ENCODE data around the gene MYL10.

MYL10 gene

DNA sequence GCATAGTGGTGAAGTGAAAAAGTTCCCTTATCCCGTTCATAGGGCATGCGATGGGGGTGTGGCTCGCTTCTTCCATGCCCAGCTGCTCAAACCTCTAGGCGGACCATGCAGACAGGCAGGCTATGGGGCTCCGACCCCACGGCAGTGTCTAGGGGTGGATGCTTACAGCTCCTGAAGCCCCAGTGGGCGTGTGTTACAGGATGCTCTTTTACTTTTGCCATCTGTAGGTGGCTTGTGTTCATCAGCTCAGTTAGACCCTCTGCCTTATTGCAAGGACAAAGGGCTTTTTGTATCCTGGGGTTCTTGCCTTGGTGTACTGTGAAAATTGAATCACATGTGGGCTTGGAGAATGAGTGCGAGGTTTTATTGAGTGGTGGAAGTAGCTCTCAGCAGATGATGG is at the start of gene MYL10:
Gene MYL10 (minus strand): TSS at position 126 of the 400 bp plus-strand sequence. CDS start 178 bp downstream, outside the sequence.
- no peak for DNase-seq

DNA sequence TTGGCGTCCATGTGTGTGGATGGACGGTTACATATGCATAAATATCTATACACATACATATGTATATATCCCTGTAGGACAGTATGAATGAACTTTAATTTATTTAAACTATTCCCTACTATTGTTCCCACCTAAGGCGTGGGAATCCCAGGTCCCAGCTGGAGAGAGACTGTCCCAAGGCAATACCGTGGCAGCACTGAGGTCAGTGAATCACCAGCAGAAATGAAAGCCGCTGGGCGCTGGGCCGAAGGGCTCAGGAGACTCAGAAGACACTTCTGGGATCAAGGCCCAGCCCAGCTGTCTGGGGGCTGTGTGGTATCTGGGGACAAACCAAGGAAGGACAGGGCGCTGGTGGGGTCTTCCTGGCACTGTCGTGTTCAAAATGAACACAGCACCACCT is 49.6 kb upstream of the MYL10 start:
- DNase-seq: no peak

DNA sequence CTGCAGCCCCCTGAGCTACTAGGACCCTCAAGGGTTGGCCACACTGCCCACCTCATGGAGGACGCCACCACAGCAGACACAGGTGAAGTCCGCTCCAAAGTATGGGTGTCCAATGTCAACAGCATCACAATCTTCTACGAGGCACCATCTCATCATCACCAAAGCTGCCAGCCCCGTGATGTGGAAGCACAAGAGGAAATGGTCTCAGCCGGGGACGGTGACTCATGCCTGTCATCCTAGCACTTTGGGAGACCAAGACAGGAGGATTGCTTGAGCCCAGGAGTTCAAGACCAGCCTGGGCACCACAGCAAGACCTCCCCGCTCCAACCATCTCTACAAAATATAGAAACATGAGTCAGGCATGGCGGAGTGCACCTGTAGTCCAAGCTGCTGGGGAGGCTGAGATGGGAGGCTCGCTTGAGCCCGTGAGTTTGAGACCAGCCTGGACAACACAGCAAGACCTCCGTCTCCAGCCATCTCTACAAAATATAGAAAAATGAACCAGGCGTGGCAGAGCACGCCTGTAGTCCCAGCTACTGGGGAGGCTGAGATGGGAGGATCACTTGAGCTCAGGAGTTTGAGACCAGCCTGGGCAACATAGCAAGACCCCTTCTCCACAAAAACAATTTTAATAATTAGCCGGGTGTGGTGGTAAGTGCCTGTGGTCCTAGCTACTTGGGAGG is 48.8 kb upstream of the MYL10 start:
- no peak for DNase-seq

DNA sequence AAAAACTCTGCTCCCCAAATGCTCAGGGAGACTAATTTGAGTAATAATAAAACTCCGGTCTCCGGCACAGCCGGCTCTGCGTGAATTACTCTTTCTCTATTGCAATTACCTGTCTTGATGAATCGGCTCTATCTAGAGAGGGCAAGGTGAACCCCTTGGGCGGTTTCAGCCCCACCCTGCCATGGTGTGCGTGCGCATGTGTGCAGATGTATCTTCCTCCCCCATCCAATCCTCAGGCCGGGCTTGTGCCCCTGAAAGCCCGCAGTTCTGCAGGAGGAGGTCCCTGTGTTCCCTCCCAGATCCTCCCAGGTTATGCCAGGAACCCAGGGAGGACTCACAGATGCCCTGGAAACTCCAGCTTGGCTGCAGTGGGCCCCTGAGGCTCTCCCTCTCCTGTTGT is 48.3 kb upstream of the MYL10 start:
- no peak for DNase-seq

DNA sequence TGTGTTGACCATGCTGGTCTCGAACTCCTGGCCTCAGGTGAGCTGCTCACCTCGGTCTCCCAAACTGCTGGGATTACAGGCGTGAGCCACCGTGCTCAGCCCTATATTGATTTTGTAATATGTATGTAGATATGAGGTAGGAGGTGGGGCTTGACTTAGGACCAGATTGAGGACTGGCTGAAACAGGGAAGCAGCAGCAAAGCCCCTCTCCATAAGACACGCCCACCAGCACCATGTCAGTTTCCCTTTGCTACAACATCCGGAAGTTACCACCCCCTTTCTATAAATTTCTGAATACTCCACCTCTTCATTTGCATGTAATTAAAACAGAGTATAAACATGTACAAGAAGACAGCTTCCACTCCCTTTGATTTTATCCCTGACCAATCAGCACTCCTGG is 47.9 kb upstream of the MYL10 start:
- no peak for DNase-seq

DNA sequence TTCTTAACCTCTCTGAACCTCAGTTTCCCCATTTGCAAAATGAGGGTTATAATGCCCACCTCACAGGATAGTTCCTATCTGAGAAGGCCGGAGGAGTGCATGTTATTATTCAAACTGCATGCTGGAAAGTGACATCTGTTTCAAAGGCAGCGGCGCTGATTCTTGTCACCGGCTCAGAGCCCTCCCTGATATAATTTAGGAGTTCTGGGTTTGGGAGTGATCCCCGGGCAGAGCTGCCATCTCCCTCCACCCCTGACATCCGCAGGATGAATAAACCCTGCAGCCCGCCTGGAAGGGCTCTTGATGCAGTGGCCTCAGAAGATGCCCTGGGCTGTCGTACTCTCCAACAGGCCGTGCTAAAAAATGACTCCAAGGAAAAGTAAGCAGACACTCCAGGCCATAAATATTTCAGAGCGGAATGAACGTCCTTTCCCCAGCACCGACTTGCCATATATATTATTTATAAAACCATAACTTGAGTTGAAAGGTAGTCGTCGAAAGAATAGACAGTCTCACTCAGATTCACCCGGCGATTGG is 47.0 kb upstream of the MYL10 start:
- no peak for DNase-seq

DNA sequence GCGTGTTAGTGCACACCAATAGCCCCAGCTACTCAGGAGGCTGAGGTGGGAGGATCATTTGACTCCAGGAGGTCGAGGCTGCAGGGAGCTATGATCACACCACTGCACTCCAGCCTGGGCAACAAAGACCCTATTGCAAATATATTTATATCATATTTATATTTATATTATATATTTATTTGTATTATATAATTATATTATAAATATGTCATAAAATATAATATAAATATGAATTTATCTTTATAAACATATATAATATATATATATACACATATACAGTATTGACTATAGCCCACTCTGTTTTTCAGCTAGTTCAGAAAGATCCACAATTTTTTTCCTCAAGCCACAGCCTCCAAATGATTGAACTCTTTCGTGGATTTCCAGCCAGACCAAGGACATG is 45.3 kb upstream of the MYL10 start:
- no peak for DNase-seq

DNA sequence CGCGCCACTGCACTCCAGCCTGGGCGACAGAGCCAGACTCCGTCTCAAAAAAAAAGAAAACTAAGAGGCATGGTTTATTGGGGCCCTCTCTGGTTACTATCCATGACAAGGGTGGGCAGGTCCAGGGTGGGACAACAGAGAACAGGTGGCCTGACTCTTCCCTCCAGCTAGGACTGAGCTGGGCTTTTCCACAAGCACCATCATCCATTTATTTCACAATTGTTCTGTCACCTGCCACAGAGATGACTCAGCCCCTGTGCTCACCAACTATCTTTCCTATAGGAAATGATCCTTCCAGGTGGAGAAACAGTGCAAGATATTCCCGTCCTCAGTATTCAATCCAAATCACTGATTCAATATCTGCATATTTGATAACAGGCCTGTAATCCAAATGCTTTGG is 44.9 kb upstream of the MYL10 start:
- no peak for DNase-seq

DNA sequence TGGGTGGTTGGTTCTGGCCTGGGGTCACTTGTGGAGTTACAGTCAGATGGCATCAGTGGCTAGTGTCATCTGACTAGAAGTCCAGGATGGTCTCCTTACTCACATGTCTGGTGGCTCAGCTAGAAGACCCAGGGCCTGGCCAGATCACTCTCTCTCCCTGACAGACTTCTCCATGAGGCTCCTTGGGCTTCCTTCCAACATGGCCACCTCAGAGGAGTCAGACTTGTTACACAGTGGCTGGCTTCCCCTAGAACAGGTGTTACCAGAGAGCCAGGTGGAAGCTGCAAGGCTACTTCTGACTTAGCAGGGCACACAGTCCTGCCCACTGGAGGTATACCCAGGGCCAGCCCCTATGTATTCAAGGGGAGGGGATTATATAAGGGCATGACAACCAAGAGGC is 44.2 kb upstream of the MYL10 start:
- DNase-seq: no peak

DNA sequence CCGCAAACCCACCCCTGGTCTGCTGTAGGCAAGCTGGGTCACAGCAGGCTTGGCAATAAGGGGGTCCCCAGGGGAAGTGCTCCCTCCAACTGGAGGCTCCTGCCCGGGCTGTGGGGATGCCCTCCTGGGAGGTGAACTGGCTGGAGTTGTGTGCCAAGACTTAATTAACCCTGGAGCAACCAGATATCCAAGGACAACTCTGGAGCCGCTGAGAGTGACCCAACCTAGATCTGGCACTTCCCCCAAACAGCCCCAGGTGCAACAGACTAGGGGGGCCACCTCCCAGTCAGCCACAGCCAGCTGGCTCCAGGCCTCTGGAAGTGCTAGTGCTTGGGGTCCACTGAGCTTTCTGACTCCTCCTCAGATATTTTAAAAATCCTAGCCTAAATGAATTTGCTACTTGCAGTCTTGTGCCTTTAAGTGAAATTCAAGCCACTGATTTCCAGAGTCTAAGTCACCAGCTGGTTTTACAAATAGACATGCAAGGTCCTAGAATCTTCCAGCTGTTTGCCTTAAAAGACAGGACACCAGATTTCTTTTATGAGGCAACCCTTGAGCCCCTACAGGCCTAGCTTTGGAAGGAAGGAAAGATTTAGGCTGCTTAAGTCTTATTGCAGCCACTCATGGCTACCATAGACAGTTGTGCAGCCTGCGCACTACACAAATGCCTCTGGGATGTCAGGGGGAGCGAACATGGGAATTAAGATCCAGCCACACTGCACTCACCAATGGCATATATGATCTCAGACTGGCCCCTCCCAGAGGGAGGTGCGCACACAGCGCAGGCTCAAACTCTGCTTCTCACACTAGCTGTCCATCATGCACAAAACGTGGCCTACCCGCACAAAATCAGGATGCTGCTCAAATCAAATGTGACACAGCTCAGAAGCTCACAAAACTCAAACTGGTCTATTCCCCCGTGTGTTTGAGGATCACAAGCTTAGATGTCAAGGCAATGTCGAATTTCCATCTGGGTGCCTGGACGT is 42.6 kb upstream of the MYL10 start:
- DNase-seq: no peak

DNA sequence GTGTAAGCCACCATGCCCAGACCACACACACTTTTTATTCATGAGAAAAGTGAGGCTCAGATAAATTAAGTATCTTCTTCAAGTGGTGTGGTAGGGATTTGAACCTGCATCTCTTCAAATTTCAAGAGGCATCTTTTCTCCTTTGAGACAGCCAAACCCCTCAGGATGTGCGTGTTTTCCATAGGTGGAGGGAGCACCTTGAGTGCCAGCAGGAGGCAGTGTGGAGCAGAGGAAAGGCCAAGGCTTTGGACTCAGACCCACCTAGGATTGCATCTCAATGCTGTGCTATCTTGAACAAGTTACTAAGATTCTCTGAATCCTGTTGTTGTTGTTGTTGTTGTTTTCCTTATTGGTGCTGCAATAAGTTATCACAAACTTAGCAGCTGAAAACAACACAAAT is 40.2 kb upstream of the MYL10 start:
- DNase-seq: no peak

DNA sequence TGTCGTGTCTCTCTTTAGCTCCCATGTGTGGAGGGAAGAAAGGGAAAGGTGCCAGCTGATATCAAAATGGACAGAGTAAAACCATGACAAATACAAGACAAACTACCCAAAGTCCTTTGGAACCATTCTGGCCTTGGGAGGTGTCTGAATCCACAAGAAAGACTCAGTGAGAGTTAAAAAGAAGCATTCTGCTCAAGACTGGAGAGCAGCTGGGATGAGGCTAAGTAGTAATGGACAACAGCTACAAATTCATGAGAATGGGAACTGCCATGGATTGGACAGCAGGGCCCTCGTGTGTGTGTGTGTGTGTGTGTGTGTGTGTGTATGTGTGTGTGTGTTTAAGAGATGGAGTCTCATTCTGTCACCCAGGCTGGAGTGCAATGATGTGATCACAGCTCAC is 39.6 kb upstream of the MYL10 start:
- no peak for DNase-seq

DNA sequence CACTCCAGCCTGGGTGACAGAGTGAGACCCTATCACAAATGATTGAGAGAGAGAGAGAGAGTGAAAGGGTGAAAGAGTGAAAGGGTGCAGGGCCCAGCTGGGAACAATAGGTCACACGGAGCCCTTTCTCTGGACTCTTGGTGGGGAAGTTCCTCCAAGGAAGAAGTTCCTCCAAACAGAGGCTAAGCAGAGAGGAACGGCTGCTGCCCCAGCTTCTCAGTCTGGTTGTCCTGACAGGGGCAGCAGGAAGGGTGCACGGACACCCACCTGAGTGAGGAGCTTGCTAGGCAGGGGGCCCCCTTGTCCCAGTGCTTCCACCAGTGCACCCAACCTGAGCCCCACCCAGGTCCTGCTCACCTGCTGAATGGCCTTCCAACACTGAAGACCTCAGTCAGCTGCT is 38.8 kb upstream of the MYL10 start:
- no peak for DNase-seq

DNA sequence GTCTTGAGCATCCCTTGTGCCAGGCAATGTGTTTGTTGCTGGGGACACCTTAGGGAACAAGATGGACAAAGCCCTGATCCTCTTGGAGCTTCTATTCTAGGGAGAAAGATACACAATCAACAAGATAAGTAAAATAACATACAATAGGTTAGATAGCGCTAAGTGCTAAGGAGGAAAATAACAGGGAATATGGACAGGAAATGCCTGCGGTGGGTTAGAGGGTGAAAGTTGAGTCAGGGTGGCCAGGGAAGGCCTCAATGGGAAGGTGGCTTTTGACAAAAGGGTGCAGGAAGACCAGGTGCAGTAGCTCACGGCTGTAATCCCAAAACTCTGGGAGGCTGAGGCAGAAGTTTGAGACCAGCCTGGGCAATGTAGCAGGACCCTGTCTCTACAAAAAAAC is 38.3 kb upstream of the MYL10 start:
- no peak for DNase-seq

DNA sequence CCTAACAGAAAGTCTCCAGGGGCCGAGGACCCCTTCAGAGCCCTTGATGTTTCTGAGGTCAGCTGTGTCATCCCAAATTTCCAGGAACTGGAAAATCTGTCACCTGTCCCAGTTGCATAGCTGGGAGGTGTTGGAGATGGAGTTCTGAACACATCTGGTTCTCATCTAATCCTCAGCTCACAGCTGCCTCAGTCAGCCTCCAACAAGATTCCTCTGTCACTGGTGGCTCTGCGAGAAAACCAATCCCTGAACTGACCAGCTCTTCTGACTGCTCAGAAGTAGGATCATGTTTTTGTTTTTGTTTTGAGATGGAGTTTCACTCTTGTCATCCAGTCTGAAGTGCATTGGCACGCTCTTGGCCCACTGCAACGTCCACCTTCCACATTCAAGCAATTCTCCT is 37.6 kb upstream of the MYL10 start:
- DNase-seq: no peak

DNA sequence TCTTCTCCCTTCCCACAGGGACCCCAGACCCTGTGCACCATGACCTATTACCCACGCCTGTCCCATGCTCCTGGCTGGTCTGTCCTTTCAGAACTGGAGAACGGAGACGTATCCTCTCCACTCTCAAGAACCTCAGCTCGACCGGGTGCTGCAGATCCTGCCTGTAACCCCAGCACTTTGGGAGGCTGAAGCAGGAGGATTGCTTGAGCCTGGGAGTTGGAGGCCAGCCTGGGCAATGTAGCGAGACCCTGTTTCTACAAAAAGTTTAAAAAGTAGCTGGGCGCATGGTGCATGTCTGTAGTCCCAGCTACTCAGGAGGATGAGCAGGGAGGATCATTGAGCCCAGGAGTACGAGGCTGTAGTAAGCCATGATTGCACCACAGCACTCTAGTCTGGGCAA is 37.2 kb upstream of the MYL10 start:
- no peak for DNase-seq

DNA sequence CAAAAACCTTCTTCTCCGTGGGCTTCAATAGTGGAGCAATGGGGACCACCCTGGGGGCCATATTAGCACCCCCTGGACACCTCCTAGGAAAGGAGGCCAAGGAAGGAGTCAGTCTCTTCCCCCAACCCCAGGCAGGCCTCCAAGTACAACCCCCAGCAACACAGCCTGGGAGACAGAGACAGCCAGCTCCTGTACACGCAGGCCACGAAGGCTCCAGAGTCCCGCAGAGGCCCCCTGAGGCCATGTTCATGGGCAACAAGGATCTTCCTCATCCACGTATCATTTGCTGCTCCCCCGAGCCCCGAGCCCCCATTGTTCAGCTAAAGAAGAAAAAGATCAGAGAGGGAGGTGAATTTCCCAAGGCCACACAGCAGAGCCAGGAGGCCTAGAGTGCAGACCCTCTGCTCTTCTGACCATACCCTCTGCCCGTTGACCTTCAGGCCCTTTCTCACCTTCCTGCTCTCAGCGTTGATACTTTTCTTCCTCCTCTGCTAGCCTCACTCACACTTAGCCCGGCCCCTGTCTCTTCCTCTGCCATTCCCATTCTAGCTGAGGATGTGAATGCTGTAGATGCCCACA is 35.9 kb upstream of the MYL10 start:
- DNase-seq: no peak

DNA sequence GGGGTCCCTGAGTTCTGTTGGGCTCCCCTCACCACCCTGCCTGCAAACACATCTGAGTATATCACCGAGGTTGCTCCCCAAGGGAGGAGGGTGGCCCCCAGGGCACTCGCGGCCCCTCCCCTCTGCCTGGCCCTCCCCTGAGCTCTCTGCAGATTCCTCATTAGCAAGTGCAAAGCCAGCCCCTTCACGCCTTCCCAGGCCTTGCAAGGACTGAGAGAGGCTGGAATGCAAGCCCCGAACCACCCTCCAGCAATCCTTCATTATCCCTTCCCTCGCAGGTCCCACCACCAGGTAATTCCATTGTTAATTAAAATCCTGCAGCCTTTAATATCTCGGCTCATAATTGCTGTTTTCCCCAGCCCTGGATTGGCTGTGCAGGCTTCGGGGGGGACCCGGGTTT is 35.3 kb upstream of the MYL10 start:
- no peak for DNase-seq

DNA sequence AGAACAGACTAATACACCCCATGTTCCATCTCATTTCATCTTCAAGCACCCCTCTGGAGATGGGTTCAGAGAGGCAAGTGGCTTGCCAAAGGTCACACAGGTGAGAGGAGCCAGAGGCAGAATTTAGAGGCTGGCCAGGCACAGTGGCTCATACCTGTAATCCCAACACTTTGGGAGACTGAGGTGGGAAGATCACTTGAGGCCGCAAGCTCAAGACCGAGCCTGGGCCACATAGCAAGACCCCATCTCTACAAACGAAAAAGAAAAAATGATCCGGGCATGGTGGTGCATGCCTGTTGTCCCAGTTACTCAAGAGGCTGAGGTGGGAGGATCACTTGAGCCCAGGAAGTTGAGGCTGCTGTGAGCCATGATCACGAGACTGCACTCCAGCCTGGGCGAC is 34.7 kb upstream of the MYL10 start:
- DNase-seq: no peak

DNA sequence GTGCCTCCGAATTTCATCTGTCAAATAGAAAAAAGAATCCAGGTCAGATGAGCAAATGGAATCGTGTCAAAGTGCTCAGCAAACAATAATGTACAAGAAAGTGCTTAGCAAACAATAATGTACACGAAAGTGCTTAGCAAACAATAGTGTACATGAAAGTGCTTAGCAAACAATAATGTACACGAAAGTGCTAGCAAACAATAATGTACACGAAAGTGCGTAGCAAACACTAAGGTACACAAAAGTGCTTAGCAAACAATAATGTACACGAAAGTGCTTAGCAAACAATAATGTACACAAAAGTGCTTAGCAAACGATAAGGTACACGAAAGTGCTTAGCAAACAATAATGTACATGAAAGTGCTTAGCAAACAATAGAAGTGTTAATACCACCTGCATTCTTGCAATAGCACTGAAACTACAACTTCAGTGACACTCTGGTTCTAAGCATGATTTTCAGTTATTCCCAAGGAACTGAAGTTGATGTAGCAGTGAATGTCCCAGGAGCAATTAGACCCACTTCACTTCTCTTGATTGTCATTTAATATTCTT is 33.4 kb upstream of the MYL10 start:
- DNase-seq: no peak

DNA sequence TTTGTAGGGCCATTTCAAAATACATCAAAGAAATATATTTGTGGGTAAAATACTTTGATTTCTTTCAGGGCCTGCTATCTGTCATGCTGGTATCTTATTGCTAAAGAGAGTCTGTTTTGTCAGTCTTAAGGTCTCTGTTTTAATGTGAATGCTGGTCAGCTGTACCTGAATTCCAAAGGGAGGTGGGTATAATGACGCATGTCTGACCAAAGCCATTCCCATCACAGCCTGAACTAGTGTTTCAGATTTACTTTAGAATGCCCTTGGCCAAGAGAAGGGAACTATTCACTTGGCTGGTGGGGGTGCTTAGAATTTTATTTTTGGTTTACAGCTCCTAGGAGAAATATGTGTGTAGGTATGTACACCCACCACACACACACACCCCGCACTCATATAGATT is 30.6 kb upstream of the MYL10 start:
- DNase-seq: no peak

DNA sequence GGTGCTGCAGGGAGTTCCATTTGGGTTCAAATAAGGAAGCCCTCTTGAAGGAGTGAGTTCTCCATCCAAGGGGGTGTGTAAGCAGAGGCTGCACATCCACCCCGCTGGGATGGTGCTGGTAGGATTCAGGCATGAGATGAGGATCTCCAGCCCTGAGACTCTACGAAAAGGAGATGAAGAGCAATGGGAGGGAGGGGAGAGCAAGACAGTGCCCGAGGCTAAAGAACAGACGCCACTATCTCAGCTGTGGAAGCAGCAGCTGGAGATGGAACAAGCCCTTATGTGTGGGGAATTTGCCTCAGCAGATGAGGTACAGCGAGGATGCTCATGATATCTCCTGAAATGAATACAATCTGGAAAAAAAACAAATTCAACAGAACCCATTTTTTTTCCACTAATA is 28.1 kb upstream of the MYL10 start:
- no peak for DNase-seq

DNA sequence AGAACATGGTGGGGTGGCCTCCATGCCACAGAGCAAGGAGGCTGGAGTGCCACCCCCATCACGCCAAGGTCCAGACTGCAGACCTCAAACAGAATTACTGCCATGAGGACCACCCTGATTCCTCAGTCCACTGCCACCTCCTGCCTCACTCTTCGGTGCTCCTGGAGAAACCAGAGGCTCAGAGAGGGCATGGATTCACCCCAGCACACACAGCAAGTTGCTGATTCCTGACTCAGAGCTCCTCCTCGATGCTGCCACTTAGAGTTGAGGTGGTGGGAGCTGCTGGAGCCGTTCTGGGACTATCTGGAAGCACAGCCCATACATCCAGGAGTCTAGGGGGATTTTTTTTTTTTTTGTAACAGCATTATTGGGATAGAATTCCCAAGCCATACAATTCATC is 22.0 kb upstream of the MYL10 start:
- DNase-seq: no peak

Measured in activated CD4-positive, alpha-beta T cell treated with anti-CD3 and anti-CD28 coated beads, Interleukin-2, amount 50 U/mL, for 4 hours (primary cell).